GM12878 (cell line): Measurements from ENCODE around the gene CCL25. TPM values are rescaled to one million over a fixed set of nuclear protein-coding genes. Genes with fewer than 3 reads are reported as not detected.

Source experiments
- ATAC-seq: fragments of 200-7000 bp; cut with Tn5 transposase; 3 replicates; pipeline ENCODE4 v1.9.1; 2020; ENCODE audit warnings: mild to moderate bottlenecking, moderate library complexity
- BruUV-seq: library from RNA; stranded (reverse); fragments of 400-500 nt; replicated peaks from 2 replicates; lab custom pipeline; 2021; lab: Mats Ljungman, UMichigan
- CTCF ChIA-PET: fragments of 300-600 bp; sonication (Branson Sonifier 250); formaldehyde crosslinking; extraction: SDS; loops from one replicate; lab custom pipeline; 2021; ENCODE audit warnings: inconsistent platforms; lab: Yijun Ruan, JAX
- POLR2A ChIA-PET: fragments of 350-600 bp; formaldehyde crosslinking; extraction: SDS; loops from one replicate; lab custom pipeline; 2021; ENCODE audit warnings: inconsistent platforms; lab: Charles Lee
- RAD21 ChIA-PET: fragments of 300-600 bp; sonication (Branson Sonifier 250); formaldehyde crosslinking; loops from one replicate; lab custom pipeline; 2023; ENCODE audit warnings: antibody characterized with exemption; ENCODE audit not compliant: unreplicated experiment; lab: Charles Lee
- SMC1A ChIA-PET: fragments of 300-600 bp; sonication (Branson Sonifier 250); formaldehyde crosslinking; loops from one replicate; lab custom pipeline; 2023; ENCODE audit not compliant: unreplicated experiment, uncharacterized antibody; lab: Charles Lee
- DNase-seq: peaks from one replicate; pipeline ENCODE4 v3.0.0-alpha.2; 2011; ENCODE audit warnings: low read depth, low spot score
- FAIRE-seq: peaks from 3 replicates; lab custom pipeline; 2011; peaks lifted over from hg19 to GRCh38; lab: Jason Lieb, UNC
- H2AFZ ChIP-seq: 2 replicates; pipeline ENCODE4 v1.6.0; 2011; ENCODE audit warnings: low read depth, low read length, control low read depth; ENCODE audit not compliant: control insufficient read depth
- H3K27ac ChIP-seq: 2 replicates; pipeline ENCODE4 v1.5.1; 2011; ENCODE audit warnings: control low read depth; ENCODE audit not compliant: control insufficient read depth, insufficient read depth
- H3K27me3 ChIP-seq, 2 experiments: replicated peaks in 1 of 2; 2 replicates each; pipeline versions ENCODE4 v1.6.0 to v1.6.1; 2011; ENCODE audit warnings: low read length in 1 of 2; ENCODE audit not compliant: control insufficient read depth in 2 of 2, insufficient read depth in 2 of 2
- H3K36me3 ChIP-seq, 2 experiments: 2 replicates each; pipeline ENCODE4 v1.5.1; 2011; ENCODE audit warnings: low read length in 1 of 2; ENCODE audit not compliant: control insufficient read depth in 2 of 2, insufficient read depth in 2 of 2
- H3K4me1 ChIP-seq: 2 replicates; pipeline ENCODE4 v1.6.1; 2011; ENCODE audit warnings: mild to moderate bottlenecking, low read length, moderate library complexity, mixed read lengths; ENCODE audit not compliant: control insufficient read depth, insufficient read depth
- H3K4me2 ChIP-seq: 2 replicates; pipeline ENCODE4 v1.6.0; 2011; ENCODE audit warnings: control low read depth; ENCODE audit not compliant: control insufficient read depth, insufficient read depth
- H3K4me3 ChIP-seq: fragments of 200-600 bp; sonication (generic); 2 replicates; pipeline ENCODE4 v1.5.1; 2016
- H3K79me2 ChIP-seq: 2 replicates; pipeline ENCODE4 v1.6.0; 2011; ENCODE audit warnings: low read length; ENCODE audit not compliant: control insufficient read depth, insufficient read depth
- H3K9ac ChIP-seq: 2 replicates; pipeline ENCODE4 v1.8.0; 2011; ENCODE audit warnings: low read length, control low read depth, mixed read lengths; ENCODE audit not compliant: control insufficient read depth, insufficient read depth
- H3K9me3 ChIP-seq: replicated peaks from 3 replicates; pipeline ENCODE4 v1.5.1; 2011; ENCODE audit warnings: mild to moderate bottlenecking, low read length; ENCODE audit not compliant: control insufficient read depth, insufficient read depth
- H4K20me1 ChIP-seq: 2 replicates; pipeline ENCODE4 v1.6.0; 2011; ENCODE audit not compliant: control insufficient read depth, insufficient read depth
- IKZF1 ChIP-seq: fragments of 450-650 bp; conservative IDR thresholded peaks from 2 replicates; pipeline ENCODE4 v1.6.1; 2017; ENCODE audit warnings: antibody characterized with exemption, mild to moderate bottlenecking
- MTA2 ChIP-seq: fragments of 450-650 bp; IDR thresholded peaks from 2 replicates; pipeline ENCODE4 v1.6.1; 2016; ENCODE audit warnings: low read depth, mild to moderate bottlenecking, moderate library complexity
- POLR2AphosphoS2 ChIP-seq: IDR thresholded peaks from 2 replicates; pipeline ENCODE4 v1.6.1; 2011; ENCODE audit warnings: low read depth, mild to moderate bottlenecking, low read length, improper control_type of control experiment, moderate library complexity
- RUNX3 ChIP-seq: IDR thresholded peaks from 2 replicates; pipeline ENCODE4 v1.6.1; 2012; ENCODE audit warnings: low read length, inconsistent platforms
- WGBS: methylation state at CpG from one replicate; pipeline ENCODE4 v1.1.6; 2016; ENCODE audit warnings: low lambda C conversion rate; ENCODE audit not compliant: insufficient replicate concordance, insufficient coverage; ENCODE audit errors: missing lambda C conversion rate; 5-methylcytosine and 5-hydroxymethylcytosine counted together
- in situ Hi-C: fragments of 300-500 bp; cut with MboI; formaldehyde crosslinking; loops from 9 replicates; pipeline ENCODE4 v1.14.3; 2018; ENCODE audit warnings: mixed read lengths
- intact Hi-C: fragments of 100-400 bp; cut with micrococcal nuclease; formaldehyde crosslinking; loops from one replicate; pipeline ENCODE4 v1.14.2; 2022; ENCODE audit not compliant: unreplicated experiment
- polyA plus RNA-seq, 11 experiments: library from polyadenylated mRNA; depleted of rRNA in 4 of 11; unstranded in 6 of 11; stranded (reverse) in 5 of 11; fragments of >200 nt; fragmentation: Nextera tagmentation in 4 of 11; fragmentation: Illumina TruSeq in 1 of 11; extraction: Ambion mirVana in 4 of 11; extraction: Trizol in 1 of 11; gene quantifications; 1 replicate in 1 of 11; 2 replicates in 10 of 11; pipeline versions ENCODE4 v1.2.1 to v1.2.3, GENCODE V29; 2011 to 2016; ENCODE audit warnings: inconsistent platforms in 2 of 11, missing spikeins in 2 of 11, low read depth in 1 of 11
- total RNA-seq, 4 experiments: library from RNA; depleted of rRNA in 3 of 4; stranded (reverse); fragments of >200 nt in 3 of 4; fragmentation: Illumina TruSeq in 1 of 4; extraction: Trizol in 1 of 4; gene quantifications; 2 replicates each; pipeline versions ENCODE4 v1.2.1 to v1.2.3, GENCODE V29; 2013 to 2021

Gene CCL25
- total and polyA plus RNA-seq, 10 of the 15 experiments (the other 5 are each of a cell fraction or from before 2014, with no cell fraction given), result 0.53 to 12.0 (median 8.3) TPM

DNA sequence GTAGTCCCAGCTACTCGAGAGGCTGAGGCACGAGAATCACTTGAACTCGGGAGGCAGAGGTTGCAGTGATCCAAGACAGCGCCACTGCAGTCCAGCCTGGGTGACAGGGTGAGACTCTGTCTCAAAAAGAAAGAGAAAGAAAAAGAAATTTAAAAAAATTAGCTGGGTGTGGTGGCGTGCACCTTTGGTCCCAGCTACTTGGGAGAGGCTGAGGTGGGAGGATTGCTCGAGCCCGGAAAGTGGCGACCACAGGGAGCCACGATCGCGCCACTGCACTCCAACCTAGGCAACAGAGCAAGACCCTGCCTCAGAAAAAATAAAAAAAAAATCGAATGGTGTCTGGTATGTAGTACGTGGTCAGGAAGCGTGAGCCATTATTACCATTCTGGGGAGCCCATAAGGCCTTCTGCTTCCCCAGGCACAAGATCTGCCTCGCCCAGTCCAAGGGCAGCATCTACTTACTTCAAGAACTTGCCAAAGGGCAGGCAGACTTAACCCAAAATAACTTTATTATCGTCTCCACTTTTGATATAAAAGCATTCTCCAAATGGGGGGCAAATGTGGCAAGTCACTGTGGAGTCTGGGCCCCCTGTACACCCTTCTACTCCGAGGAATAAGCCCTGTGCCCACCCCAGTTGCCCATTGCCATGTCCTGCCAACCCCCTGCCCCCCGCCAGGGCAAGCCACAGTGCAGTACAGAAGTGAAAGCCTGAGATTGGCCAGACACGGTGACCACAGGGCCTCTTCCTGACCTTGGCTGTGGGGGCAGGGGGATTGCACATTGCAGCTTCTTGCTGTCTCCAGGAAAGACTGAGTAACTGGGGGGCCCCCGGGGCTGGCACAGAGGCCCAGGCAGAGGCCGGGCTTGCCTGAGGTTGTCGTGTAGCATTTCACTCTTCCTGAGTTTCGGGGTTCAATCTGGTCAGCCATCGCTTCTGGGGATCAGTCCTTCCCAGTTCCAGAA lies 12.6 kb downstream of the CCL25 start:
- Histone ChIP-seq H3K9ac (no peak overlapping the region), H3K27ac (no peak overlapping the region), H3K27me3 (no peaks in the 10 kb centered on the region), H3K9me3 (peaks cover 3% of the 10 kb centered on the region; the same call in 2 of the 3 replicates), H3K4me3 (no peak overlapping the region), H3K79me2 (no peaks in the 10 kb centered on the region), H3K4me2 (peak overlapping the region; percentile 48; the same call in 1 of the 2 replicates), H3K4me1 (peaks cover 10% of the 10 kb centered on the region), H4K20me1 (no peaks in the 10 kb centered on the region), H3K36me3 (no peaks in the 10 kb centered on the region), H2AFZ (no peak overlapping the region)
- no TSS peak for BruUV-seq
- ChIA-PET POLR2A (no interaction called here), CTCF (no interaction called here), RAD21 (no interaction called here), SMC1A (no interaction called here)
- intact Hi-C loops, result no loop called here
- no peak for ATAC-seq
- no peak for FAIRE-seq
- TF ChIP-seq RUNX3 (peak; percentile 22; the same call in 1 of the 2 replicates), IKZF1 (no peak)
- 41% methylated on average over 24 of the region's 24 CpGs for WGBS
- no peak for DNase-seq
- in situ Hi-C loops, result no loop called here

- CTCF ChIA-PET, result interaction anchor here (0.7 kb wide), 1 partner anchor 13 kb away, joined by 3 read pairs; no protein-coding TSS in a partner anchor
- H3K4me2 ChIP-seq, result no peak overlapping the region
- intact Hi-C loops, result no loop called here
Observed at GRCh38 chr19:8065875-8066261, 13.3 kb downstream of the CCL25 start.

More at GRCh38 chr19:8065875-8066261, 13.3 kb downstream of the CCL25 start:
- Histone ChIP-seq H3K27ac (no peak overlapping the region), H2AFZ (no peak overlapping the region), H3K36me3 (no peaks in the 10 kb centered on the region), H3K4me3 (no peak overlapping the region), H3K9me3 (peaks cover 3% of the 10 kb centered on the region; the same call in 2 of the 3 replicates), H3K9ac (no peak overlapping the region), H4K20me1 (no peaks in the 10 kb centered on the region), H3K79me2 (no peaks in the 10 kb centered on the region), H3K27me3 (no peaks in the 10 kb centered on the region), H3K4me1 (peaks cover 10% of the 10 kb centered on the region)
- ChIA-PET SMC1A (no interaction called here), POLR2A (interaction anchor here (0.5 kb wide), 1 partner anchor 147 kb away, joined by 6 read pairs; no protein-coding TSS in a partner anchor), RAD21 (no interaction called here)
- DNase-seq, result no peak
- TF ChIP-seq MTA2 (no peak), POLR2AphosphoS2 (no peak)
- ATAC-seq, result no peak
- WGBS, result 85% methylated on average over 20 of the region's 20 CpGs
- BruUV-seq, result no TSS peak
- in situ Hi-C loops, result no loop called here
- no peak for FAIRE-seq
